ENCODE results near the gene TSSK6.

The TSSK6 gene

GRCh38 chr19:19487950-19488874, 27.1 kb downstream of the TSSK6 start:
- Histone ChIP-seq H3K9ac (ENCODE audit: low read depth, low read length) (peak overlapping the region; percentile 73), H3K9me3 (replicated peaks; ENCODE audit: low read length) (no peaks in the 10 kb centered on the region), H3K36me3 (ENCODE audit: insufficient read depth, low read length) (peaks cover 12% of the 10 kb centered on the region), H3K27me3 (ENCODE audit: control insufficient read depth, insufficient read depth, low read length) (no peaks in the 10 kb centered on the region), H3K4me1 (ENCODE audit: control insufficient read depth, insufficient read depth, low read length) (peaks cover 41% of the 10 kb centered on the region), H3K4me3 (ENCODE audit: low read length) (no peak overlapping the region), H3K4me2 (ENCODE audit: low read length) (peak overlapping the region; percentile 55)

DNA sequence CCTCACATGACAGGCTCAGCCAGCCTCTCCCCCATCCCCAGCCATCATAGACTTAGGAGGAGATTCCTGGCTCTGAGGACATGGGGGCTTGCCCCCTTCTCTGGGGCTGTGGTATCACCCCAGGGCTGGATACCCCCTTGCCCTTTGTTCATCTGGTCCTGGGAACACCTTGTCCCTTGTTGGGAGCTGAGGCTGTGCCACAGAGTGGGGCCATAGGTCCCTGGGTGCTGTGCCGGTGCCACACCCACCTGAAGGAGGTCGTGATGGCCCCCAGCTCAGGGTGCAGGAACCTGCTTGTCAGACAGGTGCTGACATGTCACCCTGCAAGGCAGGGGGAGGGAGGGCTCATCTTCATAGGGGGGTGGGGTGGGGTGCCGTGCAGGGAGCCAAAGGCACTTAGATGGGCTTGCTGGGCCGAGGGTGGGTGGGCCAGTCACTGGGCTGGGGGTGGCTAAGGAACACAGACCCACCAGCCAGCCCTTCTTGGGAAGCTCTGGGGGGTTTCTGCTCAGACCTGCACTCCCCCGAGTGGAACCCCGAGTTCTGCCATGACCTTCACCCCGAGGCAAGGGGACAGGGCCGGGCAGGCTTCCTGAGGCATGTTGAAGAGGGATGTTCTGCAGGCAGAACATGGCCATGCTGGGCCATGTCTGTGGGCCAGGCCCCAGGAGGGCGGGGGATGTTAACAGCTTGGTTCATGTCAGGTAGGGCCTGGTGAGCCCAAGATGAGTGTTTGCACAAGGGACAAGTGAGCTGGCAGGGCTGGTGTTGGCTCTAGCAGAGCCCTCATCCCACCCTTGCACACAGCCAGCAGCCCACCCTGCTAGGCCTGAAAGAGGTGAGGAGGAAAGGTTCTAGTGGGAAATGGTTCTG, 28.0 kb downstream of the TSSK6 start:
- H3K27me3 ChIP-seq (ENCODE audit: control insufficient read depth, insufficient read depth, low read length), result no peaks in the 10 kb centered on the region
- no peak overlapping the region for H3K4me2 ChIP-seq (ENCODE audit: low read length)
- no peak overlapping the region for H3K4me3 ChIP-seq (ENCODE audit: low read length)
- no peaks in the 10 kb centered on the region for H3K9me3 ChIP-seq (replicated peaks; ENCODE audit: low read length)
- peaks cover 41% of the 10 kb centered on the region for H3K4me1 ChIP-seq (ENCODE audit: control insufficient read depth, insufficient read depth, low read length)
- H3K9ac ChIP-seq (ENCODE audit: low read depth, low read length), result no peak overlapping the region
- peaks cover 14% of the 10 kb centered on the region for H3K36me3 ChIP-seq (ENCODE audit: insufficient read depth, low read length)

DNA sequence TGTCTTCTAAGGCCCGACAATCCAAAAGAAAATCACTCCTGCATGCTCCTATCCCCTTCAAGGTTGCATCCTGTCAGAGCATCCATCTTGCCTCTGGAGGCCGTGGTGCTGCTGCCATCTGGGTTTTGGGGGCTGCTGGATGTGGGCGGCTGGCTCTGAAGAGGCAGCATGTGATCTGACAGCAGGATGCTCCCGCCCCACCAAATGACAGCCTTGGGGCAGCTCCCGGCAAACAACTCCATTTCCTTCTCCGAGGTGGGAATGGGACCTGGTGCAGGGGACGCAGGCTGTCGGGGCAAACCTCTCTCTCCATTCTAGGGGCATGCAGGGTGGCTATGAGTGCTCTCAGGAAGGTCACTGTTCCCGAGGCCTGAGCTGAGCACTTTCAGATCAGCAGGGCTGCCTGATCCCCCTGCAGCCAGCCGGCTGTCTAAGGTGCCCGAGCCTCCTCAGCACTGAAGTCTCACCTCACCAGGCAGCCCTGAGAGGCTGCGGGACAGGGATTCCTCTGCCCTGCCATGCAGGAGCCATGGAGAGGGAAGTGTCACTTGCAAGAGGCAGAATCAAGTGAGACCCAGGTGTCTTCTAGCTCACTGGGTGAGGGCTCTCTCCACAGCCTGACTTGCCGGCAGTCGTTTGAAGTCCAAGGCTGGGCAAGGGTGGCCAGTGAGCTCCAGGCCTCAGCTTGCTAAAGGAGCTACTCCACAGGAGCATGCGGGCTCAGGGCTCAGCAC, 28.8 kb downstream of the TSSK6 start:
- H3K4me3 ChIP-seq (ENCODE audit: low read length), result no peak overlapping the region
- no peaks in the 10 kb centered on the region for H3K27me3 ChIP-seq (ENCODE audit: control insufficient read depth, insufficient read depth, low read length)
- H3K36me3 ChIP-seq (ENCODE audit: insufficient read depth, low read length), result peaks cover 14% of the 10 kb centered on the region
- H3K9ac ChIP-seq (ENCODE audit: low read depth, low read length), result no peak overlapping the region
- no peaks in the 10 kb centered on the region for H3K9me3 ChIP-seq (replicated peaks; ENCODE audit: low read length)
- H3K4me2 ChIP-seq (ENCODE audit: low read length), result no peak overlapping the region
- peaks cover 41% of the 10 kb centered on the region for H3K4me1 ChIP-seq (ENCODE audit: control insufficient read depth, insufficient read depth, low read length)

DNA sequence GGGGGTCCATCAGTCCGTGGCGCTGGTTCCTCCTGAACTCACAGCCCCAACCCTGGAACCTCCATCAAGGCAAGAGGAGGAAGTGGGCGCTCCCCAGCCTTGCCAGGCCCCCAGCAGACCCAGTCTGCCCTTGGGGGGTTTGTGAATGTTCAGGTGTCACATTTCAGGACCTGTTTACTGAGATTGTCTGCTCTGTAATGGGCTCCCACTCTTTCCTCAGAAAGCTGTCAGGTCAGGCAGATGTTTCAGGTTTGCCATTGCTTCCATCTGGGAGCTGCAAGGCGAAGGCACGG, 29.4 kb downstream of the TSSK6 start:
- Histone ChIP-seq H3K4me1 (ENCODE audit: control insufficient read depth, insufficient read depth, low read length) (peaks cover 41% of the 10 kb centered on the region), H3K4me3 (ENCODE audit: low read length) (no peak overlapping the region), H3K27me3 (ENCODE audit: control insufficient read depth, insufficient read depth, low read length) (no peaks in the 10 kb centered on the region), H3K4me2 (ENCODE audit: low read length) (no peak overlapping the region), H3K36me3 (ENCODE audit: insufficient read depth, low read length) (peaks cover 8% of the 10 kb centered on the region), H3K9me3 (replicated peaks; ENCODE audit: low read length) (no peaks in the 10 kb centered on the region), H3K9ac (ENCODE audit: low read depth, low read length) (no peak overlapping the region)

GRCh38 chr19:19485161-19485997, 30.0 kb downstream of the TSSK6 start:
- no peaks in the 10 kb centered on the region for H3K27me3 ChIP-seq (ENCODE audit: control insufficient read depth, insufficient read depth, low read length)
- H3K4me2 ChIP-seq (ENCODE audit: low read length), result peak overlapping the region; percentile 25
- H3K9ac ChIP-seq (ENCODE audit: low read depth, low read length), result peak overlapping the region; percentile 14
- no peaks in the 10 kb centered on the region for H3K9me3 ChIP-seq (replicated peaks; ENCODE audit: low read length)
- H3K4me1 ChIP-seq (ENCODE audit: control insufficient read depth, insufficient read depth, low read length), result peaks cover 41% of the 10 kb centered on the region
- peaks cover 11% of the 10 kb centered on the region for H3K36me3 ChIP-seq (ENCODE audit: insufficient read depth, low read length)
- H3K4me3 ChIP-seq (ENCODE audit: low read length), result no peak overlapping the region

GRCh38 chr19:19482809-19483596, 32.3 kb downstream of the TSSK6 start:
- Histone ChIP-seq H3K27me3 (ENCODE audit: control insufficient read depth, insufficient read depth, low read length) (no peaks in the 10 kb centered on the region), H3K4me2 (ENCODE audit: low read length) (no peak overlapping the region), H3K9ac (ENCODE audit: low read depth, low read length) (no peak overlapping the region), H3K4me3 (ENCODE audit: low read length) (no peak overlapping the region), H3K4me1 (ENCODE audit: control insufficient read depth, insufficient read depth, low read length) (peaks cover 18% of the 10 kb centered on the region), H3K9me3 (replicated peaks; ENCODE audit: low read length) (no peaks in the 10 kb centered on the region), H3K36me3 (ENCODE audit: insufficient read depth, low read length) (peaks cover 13% of the 10 kb centered on the region)

- no peaks in the 10 kb centered on the region for H3K27me3 ChIP-seq (ENCODE audit: control insufficient read depth, insufficient read depth, low read length)
- H3K36me3 ChIP-seq (ENCODE audit: insufficient read depth, low read length), result peaks cover 18% of the 10 kb centered on the region
- no peaks in the 10 kb centered on the region for H3K9me3 ChIP-seq (replicated peaks; ENCODE audit: low read length)
- H3K9ac ChIP-seq (ENCODE audit: low read depth, low read length), result no peak overlapping the region
- no peak overlapping the region for H3K4me2 ChIP-seq (ENCODE audit: low read length)
- H3K4me3 ChIP-seq (ENCODE audit: low read length), result no peak overlapping the region
- H3K4me1 ChIP-seq (ENCODE audit: control insufficient read depth, insufficient read depth, low read length), result peaks cover 15% of the 10 kb centered on the region
Measured at GRCh38 chr19:19480688-19481087, 34.7 kb downstream of the TSSK6 start.

- no peak overlapping the region for H3K4me3 ChIP-seq (ENCODE audit: low read length)
- H3K4me1 ChIP-seq (ENCODE audit: control insufficient read depth, insufficient read depth, low read length), result peaks cover 25% of the 10 kb centered on the region
- no peaks in the 10 kb centered on the region for H3K27me3 ChIP-seq (ENCODE audit: control insufficient read depth, insufficient read depth, low read length)
- no peaks in the 10 kb centered on the region for H3K9me3 ChIP-seq (replicated peaks; ENCODE audit: low read length)
- no peak overlapping the region for H3K4me2 ChIP-seq (ENCODE audit: low read length)
- H3K9ac ChIP-seq (ENCODE audit: low read depth, low read length), result no peak overlapping the region
- H3K36me3 ChIP-seq (ENCODE audit: insufficient read depth, low read length), result peaks cover 24% of the 10 kb centered on the region
Measured at GRCh38 chr19:19477705-19478383, 37.5 kb downstream of the TSSK6 start.

DNA sequence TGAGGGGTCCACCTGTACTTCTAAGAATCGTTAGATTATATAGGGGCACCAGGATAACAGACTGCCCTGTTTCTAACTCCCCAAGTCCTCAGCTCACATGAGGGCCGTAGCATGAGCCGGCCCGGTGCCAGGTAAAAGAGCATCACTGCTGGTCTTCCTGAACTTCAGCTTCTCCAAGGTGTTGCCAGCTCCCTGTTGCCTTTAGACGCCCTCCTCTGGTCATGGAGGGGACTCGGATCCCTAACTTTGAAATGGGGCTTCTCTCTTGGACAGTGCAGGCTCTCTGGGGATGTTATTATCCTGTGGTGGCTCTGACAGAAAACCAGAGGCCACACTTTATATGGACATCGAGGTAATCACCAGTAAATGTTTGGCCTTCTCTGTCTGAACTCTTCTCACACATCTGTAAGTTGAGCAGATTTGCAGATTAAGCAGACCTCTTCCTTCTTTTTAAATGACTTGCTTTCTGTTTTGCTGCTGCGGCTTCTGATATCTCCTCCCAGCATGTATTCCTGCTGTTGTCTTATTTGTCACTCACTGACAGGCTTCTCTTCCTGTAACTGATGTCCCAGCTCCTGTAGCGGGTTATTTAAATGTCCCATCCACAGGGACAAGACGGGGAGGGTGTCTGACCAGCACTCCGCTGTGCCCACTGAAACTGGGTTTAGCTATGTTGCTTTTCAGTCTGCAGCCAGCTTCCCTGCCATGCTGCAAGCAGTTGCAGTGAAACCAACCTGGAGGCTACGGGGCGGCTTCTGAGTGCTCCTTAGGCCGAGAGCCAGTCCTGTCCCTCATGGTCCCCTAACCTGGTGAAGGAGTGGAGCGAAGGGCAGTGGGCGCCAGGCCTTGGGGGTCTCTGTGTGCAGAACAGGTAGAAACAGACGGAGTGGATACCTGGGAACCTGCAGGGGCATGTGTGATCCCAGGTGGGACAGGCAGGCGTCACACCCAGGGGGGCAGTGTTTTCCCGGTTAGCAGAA, 39.2 kb downstream of the TSSK6 start:
- Histone ChIP-seq H3K27me3 (ENCODE audit: control insufficient read depth, insufficient read depth, low read length) (no peaks in the 10 kb centered on the region), H3K9ac (ENCODE audit: low read depth, low read length) (no peak overlapping the region), H3K4me2 (ENCODE audit: low read length) (peak overlapping the region; percentile 9), H3K4me3 (ENCODE audit: low read length) (no peak overlapping the region), H3K4me1 (ENCODE audit: control insufficient read depth, insufficient read depth, low read length) (peaks cover 30% of the 10 kb centered on the region), H3K36me3 (ENCODE audit: insufficient read depth, low read length) (peaks cover 26% of the 10 kb centered on the region), H3K9me3 (replicated peaks; ENCODE audit: low read length) (no peaks in the 10 kb centered on the region)

All from skeletal muscle satellite cell (primary cell).